RPMI8226 (cell line): Measurements from ENCODE around the gene RPS6KB2.
"Not testable (repeated sequence)": the region's sequence is repeated elsewhere in the genome, so short reads cannot be mapped to it uniquely, and the experiment has no call there.

Source experiments
- DNase-seq: peaks from one replicate; pipeline ENCODE4 v3.0.0-alpha.2; 2015

RPS6KB2 gene

GRCh38 chr11:67397986-67398660, 30.2 kb upstream of the RPS6KB2 start:
- DNase-seq: no peak

GRCh38 chr11:67398661-67399563, 29.4 kb upstream of the RPS6KB2 start:
- DNase-seq: no peak

GRCh38 chr11:67400251-67400941, 27.9 kb upstream of the RPS6KB2 start:
- DNase-seq: no peak

GRCh38 chr11:67400942-67401494, 27.3 kb upstream of the RPS6KB2 start:
- no peak for DNase-seq

- DNase-seq: peak; percentile 89
These were observed 26.7 kb upstream of the RPS6KB2 start, which contains the start of gene PPP1CA for GRCh38 chr11:67401495-67402191. Gene PPP1CA (minus strand): TSS chr11:67401858. CDS start chr11:67401782, 76 bp downstream.

GRCh38 chr11:67402192-67402839, 26.0 kb upstream of the RPS6KB2 start:
- DNase-seq: not testable (repeated sequence)

- DNase-seq: not testable (repeated sequence)
These were observed 25.2 kb upstream of the RPS6KB2 start for GRCh38 chr11:67403085-67403484.

GRCh38 chr11:67404515-67405195, 23.6 kb upstream of the RPS6KB2 start:
- no peak for DNase-seq

GRCh38 chr11:67405196-67405567, 23.1 kb upstream of the RPS6KB2 start:
- no peak for DNase-seq

GRCh38 chr11:67405688-67406339, 22.5 kb upstream of the RPS6KB2 start:
- no peak for DNase-seq

GRCh38 chr11:67406420-67406968, 21.8 kb upstream of the RPS6KB2 start:
- no peak for DNase-seq

- no peak for DNase-seq
These were observed 21.2 kb upstream of the RPS6KB2 start for GRCh38 chr11:67406969-67407687.

GRCh38 chr11:67407688-67408163, 20.6 kb upstream of the RPS6KB2 start:
- DNase-seq: no peak

GRCh38 chr11:67408437-67409200, 19.7 kb upstream of the RPS6KB2 start:
- no peak for DNase-seq

GRCh38 chr11:67409261-67409666, 19.0 kb upstream of the RPS6KB2 start:
- DNase-seq: peak; percentile 47

- peak; percentile 56 for DNase-seq
These were observed 18.4 kb upstream of the RPS6KB2 start for GRCh38 chr11:67409781-67410368.

GRCh38 chr11:67410369-67410831, 17.9 kb upstream of the RPS6KB2 start:
- no peak for DNase-seq
